PC-9 (cell line): Measurements from ENCODE around the gene ADH1C.

Experiments used
- CTCF ChIP-seq: fragments of 200-600 bp; sonication (generic); conservative IDR thresholded peaks from 2 replicates; pipeline ENCODE4 v1.6.1; 2017; ENCODE audit warnings: mixed run types, antibody characterized with exemption, mild to moderate bottlenecking, moderate library complexity
- EZH2 ChIP-seq: fragments of 200-600 bp; sonication (generic); IDR thresholded peaks from 2 replicates; pipeline ENCODE4 v1.8.0; 2017; ENCODE audit warnings: antibody characterized with exemption, low read depth

- TF ChIP-seq EZH2 (no peak), CTCF (no peak)
Observed at GRCh38 chr4:99390055-99390454, 37.5 kb upstream of the ADH1C start.
